ENCODE data around the gene ALG1. TPM values are rescaled to one million over a fixed set of nuclear protein-coding genes. Genes with fewer than 3 reads are reported as not detected.
"Not testable (repeated sequence)": the region's sequence is repeated elsewhere in the genome, so short reads cannot be mapped to it uniquely, and the experiment has no call there.

Gene ALG1
- total RNA-seq, 2 experiments from 2014 or later: 23.8 to 25.8 TPM

DNA sequence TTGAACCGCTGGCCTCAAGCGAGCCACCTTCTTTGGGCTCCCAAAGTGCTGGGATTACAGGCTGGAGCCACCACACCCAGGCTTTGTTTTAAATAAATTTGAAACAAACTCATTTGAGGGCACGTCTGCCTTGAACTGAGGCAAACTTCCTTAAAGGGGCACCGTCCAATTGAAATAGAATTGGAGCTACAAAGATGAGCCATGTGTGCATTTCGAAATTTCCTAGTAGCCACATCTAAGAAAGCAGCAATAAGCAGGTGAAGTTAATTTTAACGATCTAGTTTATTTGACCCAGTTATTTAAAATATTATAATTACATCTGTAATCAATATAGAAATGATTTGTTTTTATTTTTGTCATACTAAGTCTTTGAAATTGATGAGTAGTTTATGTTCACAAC, 5.1 kb upstream of the ALG1 start:
- Mint-ChIP-seq H3K27me3 (ENCODE audit: low read depth) (no peaks in the 10 kb centered on the region), H3K36me3 (ENCODE audit: low read depth) (no peaks in the 10 kb centered on the region), H3K4me1 (ENCODE audit: low read depth) (peaks cover 9% of the 10 kb centered on the region), H3K4me3 (no peak overlapping the region), H3K27ac (no peak overlapping the region), H3K9me3 (ENCODE audit: insufficient read depth) (no peaks in the 10 kb centered on the region)
- ATAC-seq (no peak), DNase-seq (no peak)
- ChIA-PET CTCF (interaction anchor here (1.5 kb wide), 1 partner anchor 10 kb away, joined by 8 read pairs; no protein-coding TSS in a partner anchor), POLR2A (no interaction called here)

DNA sequence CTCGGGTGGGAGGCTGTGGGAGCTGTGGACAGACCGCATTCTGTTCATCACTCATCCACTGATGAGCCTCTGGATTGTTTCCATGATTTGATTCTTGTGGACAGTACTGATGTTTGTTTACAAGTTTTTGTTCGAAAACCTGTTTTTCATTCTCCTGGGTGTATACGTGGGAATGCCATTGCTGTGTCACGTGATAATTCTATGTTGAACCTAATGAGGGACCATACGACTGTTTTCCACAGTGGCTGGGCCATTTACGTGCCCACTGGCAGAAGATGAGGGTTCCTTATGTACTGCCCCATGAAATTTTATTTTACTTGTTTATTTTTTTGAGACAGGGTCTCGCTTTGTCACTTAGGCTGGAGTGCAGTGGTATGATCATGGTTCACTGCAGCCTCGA, 2.6 kb upstream of the ALG1 start:
- CTCF ChIA-PET: no interaction called here
- Mint-ChIP-seq H3K4me1 (ENCODE audit: low read depth) (peaks cover 24% of the 10 kb centered on the region), H3K36me3 (ENCODE audit: low read depth) (no peaks in the 10 kb centered on the region), H3K4me3 (no peak overlapping the region), H3K27ac (no peak overlapping the region), H3K9me3 (ENCODE audit: insufficient read depth) (no peaks in the 10 kb centered on the region), H3K27me3 (ENCODE audit: low read depth) (no peaks in the 10 kb centered on the region)
- no peak for DNase-seq
- ATAC-seq: no peak
- POLR2A ChIA-PET: no interaction called here

DNA sequence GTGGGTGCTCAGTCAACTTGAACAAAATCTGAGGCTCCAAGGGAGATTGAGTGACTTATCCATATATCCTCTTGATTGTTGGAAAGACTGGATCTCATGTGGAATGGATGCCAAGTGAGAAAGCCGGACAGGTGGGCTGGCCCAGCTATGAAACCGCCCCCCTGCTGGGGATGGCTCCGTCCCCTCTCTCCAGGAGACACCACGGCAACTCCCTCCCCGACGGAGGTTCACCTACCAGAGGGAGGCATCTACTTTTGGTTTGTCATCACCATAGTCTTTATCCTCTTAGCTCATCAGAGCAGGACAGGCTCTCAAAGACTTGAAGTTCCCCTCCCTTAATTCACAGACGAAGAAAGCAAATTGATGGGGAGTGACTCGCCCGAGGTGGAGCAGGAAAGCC, 1.8 kb upstream of the ALG1 start:
- Mint-ChIP-seq H3K4me1 (ENCODE audit: low read depth) (peaks cover 24% of the 10 kb centered on the region), H3K36me3 (ENCODE audit: low read depth) (peaks cover 3% of the 10 kb centered on the region), H3K27me3 (ENCODE audit: low read depth) (no peaks in the 10 kb centered on the region), H3K27ac (no peak overlapping the region), H3K9me3 (ENCODE audit: insufficient read depth) (no peaks in the 10 kb centered on the region), H3K4me3 (no peak overlapping the region)
- CTCF ChIA-PET: no interaction called here
- ATAC-seq: no peak
- POLR2A ChIA-PET: no interaction called here
- DNase-seq: no peak

DNA sequence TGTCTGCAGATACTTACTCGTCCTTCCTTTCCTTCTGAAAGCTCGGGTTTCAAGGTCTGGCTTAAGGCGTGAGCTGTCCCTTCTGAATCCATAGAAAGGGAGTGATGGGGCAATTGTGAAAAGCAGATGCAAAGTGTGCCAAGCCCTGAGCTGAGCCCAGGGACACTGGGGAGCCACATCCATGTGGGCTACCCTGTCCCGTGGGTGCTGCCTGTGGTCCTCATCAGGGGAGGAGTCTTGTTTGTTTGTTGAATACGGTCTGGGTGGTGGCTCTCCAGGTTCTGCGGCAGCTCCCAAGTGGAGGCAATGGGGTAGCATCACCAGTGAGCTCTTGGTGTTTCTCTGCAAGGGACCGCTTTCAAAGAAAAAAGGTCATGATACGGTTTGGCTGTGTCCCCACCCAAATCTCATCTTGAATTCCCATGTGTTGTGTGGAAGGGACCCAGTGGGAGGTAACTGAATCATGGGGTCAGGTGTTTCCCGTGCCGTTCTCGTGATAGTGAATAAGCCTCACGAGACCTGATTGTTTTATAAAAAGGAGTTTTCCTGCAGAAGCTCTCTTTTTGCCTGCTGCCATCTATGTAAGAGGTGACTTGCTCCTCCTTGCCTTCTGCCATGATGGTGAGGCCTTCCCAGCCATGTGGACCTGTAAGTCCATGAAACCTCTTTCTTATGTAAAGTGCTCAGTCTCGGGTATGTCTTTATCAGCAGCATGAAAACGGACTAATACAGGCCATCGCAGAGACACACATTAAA, 1.0 kb upstream of the ALG1 start:
- H3K9me3 Mint-ChIP-seq (ENCODE audit: insufficient read depth): no peaks in the 10 kb centered on the region
- no peaks in the 10 kb centered on the region for H3K27me3 Mint-ChIP-seq (ENCODE audit: low read depth)
- peak overlapping the region; percentile 92 for H3K27ac Mint-ChIP-seq
- H3K4me3 Mint-ChIP-seq: no peak overlapping the region
- peaks cover 26% of the 10 kb centered on the region for H3K4me1 Mint-ChIP-seq (ENCODE audit: low read depth)
- DNase-seq (no peak), ATAC-seq (no peak)
- ChIA-PET POLR2A (interaction anchor here (1.1 to 2.3 kb wide), 3 partner anchors 8 to 113 kb away, joined by 3 to 18 read pairs (median 4); partner anchors contain the start of genes NAGPA and SEC14L5), CTCF (no interaction called here)
- H3K36me3 Mint-ChIP-seq (ENCODE audit: low read depth): peaks cover 8% of the 10 kb centered on the region

DNA sequence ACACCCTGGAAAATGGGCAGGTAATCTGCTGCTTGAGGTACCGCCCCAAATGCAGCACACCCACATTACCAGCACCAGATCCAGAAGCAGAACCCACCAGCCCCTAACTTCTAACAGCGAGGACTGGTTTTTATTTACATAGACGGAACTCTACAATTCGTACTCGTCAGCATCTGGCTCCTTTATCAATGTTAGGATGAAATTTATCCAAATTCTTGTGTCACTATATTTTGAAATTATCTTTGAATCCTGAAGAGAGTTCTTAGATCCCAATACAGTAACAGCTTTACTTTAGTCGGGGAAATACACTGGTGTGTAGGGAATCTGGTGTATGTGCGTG, 332 bp upstream of the ALG1 start:
- Mint-ChIP-seq H3K27me3 (ENCODE audit: low read depth) (no peaks in the 10 kb centered on the region), H3K36me3 (ENCODE audit: low read depth) (peaks cover 12% of the 10 kb centered on the region), H3K4me3 (peak overlapping the region; percentile 86), H3K27ac (peak overlapping the region; percentile 92), H3K9me3 (ENCODE audit: insufficient read depth) (no peaks in the 10 kb centered on the region), H3K4me1 (ENCODE audit: low read depth) (peaks cover 26% of the 10 kb centered on the region)
- ATAC-seq (no peak), DNase-seq (no peak)
- POLR2A ChIA-PET: interaction anchor here (1.1 to 2.3 kb wide), 4 partner anchors 8 to 113 kb away, joined by 3 to 18 read pairs (median 4); partner anchors contain the start of genes NAGPA and SEC14L5
- CTCF ChIA-PET: no interaction called here

DNA sequence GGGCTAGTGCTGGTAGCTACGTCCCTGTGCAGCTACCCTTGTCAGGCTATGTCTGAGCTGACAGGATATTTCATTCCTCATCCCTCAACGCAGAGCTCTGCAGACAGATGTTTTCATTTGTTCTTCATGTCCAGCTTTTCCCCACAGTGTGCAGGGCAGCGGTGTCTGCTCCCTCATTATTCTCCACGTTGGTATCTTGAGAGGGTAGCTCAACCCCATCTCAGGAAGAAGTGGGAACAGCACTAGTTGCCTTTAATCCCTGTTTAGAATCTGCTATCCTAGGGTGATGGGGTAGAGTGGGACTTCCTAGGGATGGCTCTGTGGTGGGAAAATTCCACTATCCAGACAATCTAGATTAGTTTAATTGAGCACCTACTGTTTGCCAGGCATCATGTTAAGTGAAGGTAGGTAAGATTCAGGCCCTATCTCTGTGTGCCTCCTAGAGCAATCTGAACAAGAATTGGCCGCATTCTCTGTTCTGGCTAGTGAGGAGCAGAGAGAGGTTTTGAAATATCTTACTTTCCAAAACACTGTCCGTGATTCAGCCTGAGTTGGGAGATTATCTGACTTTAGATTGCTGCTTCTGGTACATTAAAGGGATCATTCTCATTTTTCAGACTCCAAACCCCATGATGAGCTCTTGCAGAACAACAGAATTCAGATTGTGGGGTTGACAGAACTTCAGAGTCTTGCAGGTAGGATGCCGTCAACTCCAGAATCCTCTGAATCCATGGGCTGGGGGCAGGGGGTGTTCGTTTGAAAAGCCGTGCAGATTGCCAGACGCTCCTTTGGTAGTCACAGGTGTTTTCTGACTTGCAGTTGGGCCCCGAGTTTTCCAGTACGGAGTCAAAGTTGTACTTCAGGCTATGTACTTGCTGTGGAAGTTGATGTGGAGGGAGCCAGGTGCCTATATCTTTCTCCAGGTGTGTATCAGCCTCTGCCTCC, 963 bp downstream of the ALG1 start:
- H3K27ac Mint-ChIP-seq: peak overlapping the region; percentile 92
- DNase-seq (no peak), ATAC-seq (no peak)
- H3K4me3 Mint-ChIP-seq: peak overlapping the region; percentile 86
- H3K36me3 Mint-ChIP-seq (ENCODE audit: low read depth): peaks cover 15% of the 10 kb centered on the region
- peaks cover 26% of the 10 kb centered on the region for H3K4me1 Mint-ChIP-seq (ENCODE audit: low read depth)
- no peaks in the 10 kb centered on the region for H3K27me3 Mint-ChIP-seq (ENCODE audit: low read depth)
- H3K9me3 Mint-ChIP-seq (ENCODE audit: insufficient read depth): no peaks in the 10 kb centered on the region
- CTCF ChIA-PET: interaction anchor here (0.9 to 3.8 kb wide), 7 partner anchors 10 to 25 kb away, joined by 3 to 18 read pairs (median 4); partner anchors contain the start of gene EEF2KMT
- POLR2A ChIA-PET: interaction anchor here (1.0 to 2.3 kb wide), 3 partner anchors 10 to 40 kb away, joined by 3 to 18 read pairs (median 3); partner anchors contain the start of gene NAGPA

DNA sequence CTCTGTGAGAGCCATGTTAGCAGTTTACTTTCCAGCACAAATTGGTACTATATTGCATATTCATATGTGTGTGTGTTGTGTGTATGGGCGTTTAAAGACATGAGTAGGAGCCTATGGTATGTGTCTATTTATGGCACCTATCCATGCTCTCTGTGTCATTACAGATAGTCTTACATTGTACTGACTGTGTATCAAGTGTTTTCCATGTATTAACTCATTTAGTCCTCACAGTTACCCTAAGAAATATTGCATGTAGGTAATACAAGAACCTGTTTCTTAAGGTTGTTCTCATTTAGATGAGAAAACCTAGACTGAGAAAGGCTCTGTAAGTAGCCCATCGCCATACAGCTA, 1.6 kb downstream of the ALG1 start:
- no peak for ATAC-seq
- Mint-ChIP-seq H3K4me1 (ENCODE audit: low read depth) (peaks cover 26% of the 10 kb centered on the region), H3K36me3 (ENCODE audit: low read depth) (peaks cover 21% of the 10 kb centered on the region), H3K27ac (peak overlapping the region; percentile 92), H3K27me3 (ENCODE audit: low read depth) (no peaks in the 10 kb centered on the region), H3K4me3 (peak overlapping the region; percentile 86), H3K9me3 (ENCODE audit: insufficient read depth) (no peaks in the 10 kb centered on the region)
- POLR2A ChIA-PET: interaction anchor here (0.6 kb wide), 1 partner anchor 13 kb away, joined by 3 read pairs; no protein-coding TSS in a partner anchor
- CTCF ChIA-PET: interaction anchor here (1.1 to 3.8 kb wide), 4 partner anchors 12 to 17 kb away, joined by 3 to 18 read pairs (median 4); no protein-coding TSS in a partner anchor
- no peak for DNase-seq

DNA sequence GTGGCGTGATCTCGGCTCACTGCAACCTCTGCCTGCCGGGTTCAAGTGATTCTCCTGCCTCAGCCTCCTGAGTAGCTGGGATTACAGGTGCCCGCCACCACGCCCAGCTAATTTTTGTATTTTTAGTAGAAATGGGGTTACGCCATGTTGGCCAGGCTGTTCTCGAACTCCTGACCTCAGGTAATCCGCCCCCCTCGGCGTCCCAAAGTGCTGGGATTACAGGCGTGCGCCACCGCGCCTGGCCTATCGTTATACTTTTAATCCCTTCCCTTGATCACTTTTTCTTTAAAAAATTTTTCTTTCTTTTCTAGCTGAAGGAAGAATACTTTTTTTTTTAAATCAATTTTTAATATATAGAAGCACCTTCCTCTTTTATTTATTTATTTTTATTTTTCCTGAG, 2.1 kb downstream of the ALG1 start:
- ChIA-PET POLR2A (interaction anchor here (0.6 kb wide), 1 partner anchor 12 kb away, joined by 3 read pairs; no protein-coding TSS in a partner anchor), CTCF (interaction anchor here (1.1 to 3.8 kb wide), 2 partner anchors 11 to 17 kb away, joined by 3 to 18 read pairs; no protein-coding TSS in a partner anchor)
- H3K27me3 Mint-ChIP-seq (ENCODE audit: low read depth); ATAC-seq; H3K27ac Mint-ChIP-seq; H3K4me3 Mint-ChIP-seq; DNase-seq; H3K9me3 Mint-ChIP-seq (ENCODE audit: insufficient read depth): not testable (repeated sequence)
- Mint-ChIP-seq H3K4me1 (ENCODE audit: low read depth) (peaks cover 26% of the 10 kb centered on the region), H3K36me3 (ENCODE audit: low read depth) (peaks cover 24% of the 10 kb centered on the region)

DNA sequence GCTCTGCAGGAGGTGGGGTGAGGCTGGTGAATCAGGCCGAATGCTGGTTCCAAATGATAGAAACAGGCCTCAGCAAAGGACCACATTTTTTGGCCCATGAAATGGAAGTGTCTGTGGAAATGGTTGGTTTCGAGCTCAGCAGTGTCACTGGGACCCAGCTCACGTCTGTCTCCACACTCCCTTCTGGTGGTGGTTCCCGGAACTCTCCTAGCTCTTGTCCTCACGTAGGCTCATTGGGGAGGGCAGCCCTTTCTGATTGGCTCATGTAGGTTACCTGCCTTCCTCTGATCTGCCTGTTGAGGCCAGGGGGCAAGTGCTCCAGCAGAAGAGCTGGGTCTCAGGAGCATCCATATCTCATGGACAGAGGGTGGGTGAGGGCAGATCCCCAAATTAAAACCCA, 4.0 kb downstream of the ALG1 start:
- CTCF ChIA-PET: interaction anchor here (1.1 to 3.8 kb wide), 3 partner anchors 9 to 19 kb away, joined by 3 to 18 read pairs (median 5); no protein-coding TSS in a partner anchor
- no peak for DNase-seq
- POLR2A ChIA-PET: no interaction called here
- H3K9me3 Mint-ChIP-seq (ENCODE audit: insufficient read depth): no peaks in the 10 kb centered on the region
- H3K4me3 Mint-ChIP-seq: no peak overlapping the region
- no peak overlapping the region for H3K27ac Mint-ChIP-seq
- peaks cover 26% of the 10 kb centered on the region for H3K4me1 Mint-ChIP-seq (ENCODE audit: low read depth)
- ATAC-seq: no peak
- no peaks in the 10 kb centered on the region for H3K27me3 Mint-ChIP-seq (ENCODE audit: low read depth)
- H3K36me3 Mint-ChIP-seq (ENCODE audit: low read depth): peaks cover 26% of the 10 kb centered on the region

DNA sequence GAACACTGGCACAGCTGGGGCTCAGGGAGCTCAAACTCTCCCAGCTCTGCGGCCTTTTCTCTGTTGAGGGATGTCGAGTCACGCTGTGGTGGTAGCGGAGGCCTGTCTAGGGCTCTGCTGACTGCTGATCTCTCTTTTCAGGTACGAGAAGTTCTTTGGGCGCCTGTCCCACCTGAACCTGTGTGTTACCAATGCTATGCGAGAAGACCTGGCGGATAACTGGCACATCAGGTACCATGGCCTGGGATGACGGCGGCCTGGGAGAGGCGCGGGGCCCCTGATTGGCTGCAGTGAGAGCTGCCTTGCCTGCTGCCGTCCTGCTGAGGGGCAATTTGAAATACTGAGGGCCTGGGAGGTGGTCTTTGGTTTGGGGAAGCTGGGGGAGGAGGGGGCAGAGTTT, 5.7 kb downstream of the ALG1 start:
- ATAC-seq (no peak), DNase-seq (no peak)
- Mint-ChIP-seq H3K9me3 (ENCODE audit: insufficient read depth) (no peaks in the 10 kb centered on the region), H3K4me1 (ENCODE audit: low read depth) (peaks cover 13% of the 10 kb centered on the region), H3K4me3 (no peak overlapping the region), H3K36me3 (ENCODE audit: low read depth) (peaks cover 28% of the 10 kb centered on the region), H3K27ac (no peak overlapping the region), H3K27me3 (ENCODE audit: low read depth) (no peaks in the 10 kb centered on the region)
- ChIA-PET POLR2A (no interaction called here), CTCF (no interaction called here)

DNA sequence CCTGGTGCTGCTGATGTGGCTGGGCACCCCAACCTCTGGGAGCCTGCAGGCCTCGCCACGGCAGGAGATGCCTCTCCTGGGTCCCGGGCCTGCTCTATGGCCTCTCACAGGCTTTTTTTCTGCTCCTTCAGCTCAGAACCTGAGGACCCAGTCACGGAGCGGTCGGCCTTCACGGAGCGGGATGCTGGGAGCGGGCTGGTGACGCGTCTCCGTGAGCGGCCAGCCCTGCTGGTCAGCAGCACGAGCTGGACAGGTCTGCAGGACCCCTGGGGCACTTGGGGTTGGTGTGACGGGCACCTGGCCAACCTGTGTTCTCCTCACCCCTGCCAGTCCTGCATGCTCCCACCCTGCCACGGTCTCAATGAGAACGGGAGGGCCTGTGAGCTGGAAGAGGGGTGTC, 7.0 kb downstream of the ALG1 start:
- ChIA-PET CTCF (no interaction called here), POLR2A (no interaction called here)
- H3K27me3 Mint-ChIP-seq (ENCODE audit: low read depth): no peaks in the 10 kb centered on the region
- ATAC-seq (no peak), DNase-seq (no peak)
- H3K9me3 Mint-ChIP-seq (ENCODE audit: insufficient read depth): no peaks in the 10 kb centered on the region
- peaks cover 30% of the 10 kb centered on the region for H3K36me3 Mint-ChIP-seq (ENCODE audit: low read depth)
- H3K4me1 Mint-ChIP-seq (ENCODE audit: low read depth): peaks cover 2% of the 10 kb centered on the region
- H3K27ac Mint-ChIP-seq: no peak overlapping the region
- H3K4me3 Mint-ChIP-seq: no peak overlapping the region

DNA sequence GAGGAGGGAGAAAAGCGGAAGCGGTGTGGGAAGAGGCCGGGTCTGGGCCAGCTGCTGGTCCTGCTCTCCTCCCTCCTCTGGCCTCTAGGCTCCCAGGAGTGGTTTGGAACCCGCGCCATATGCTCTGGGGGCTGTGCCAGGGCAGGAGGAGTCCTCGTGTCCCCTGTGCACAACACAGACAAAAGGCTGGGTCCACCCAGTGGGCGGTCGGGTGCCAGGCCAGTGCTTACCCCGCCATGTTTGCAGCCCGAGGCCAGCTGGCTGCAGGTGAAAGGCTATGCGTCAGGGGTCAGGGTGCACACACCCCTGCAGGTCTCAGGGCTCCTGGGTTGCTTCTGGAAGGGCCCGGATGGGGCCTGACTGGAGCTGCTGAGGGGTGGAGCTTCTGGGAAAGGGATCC, 8.8 kb downstream of the ALG1 start:
- not testable (repeated sequence) for H3K9me3 Mint-ChIP-seq (ENCODE audit: insufficient read depth)

More for the DNA sequence above, 8.8 kb downstream of the ALG1 start:
- CTCF ChIA-PET; H3K27me3 Mint-ChIP-seq (ENCODE audit: low read depth); H3K4me3 Mint-ChIP-seq; ATAC-seq; POLR2A ChIA-PET; DNase-seq; H3K4me1 Mint-ChIP-seq (ENCODE audit: low read depth); H3K27ac Mint-ChIP-seq: not testable (repeated sequence)
- H3K36me3 Mint-ChIP-seq (ENCODE audit: low read depth): peaks cover 35% of the 10 kb centered on the region

Data from activated CD8-positive, alpha-beta T cell treated with anti-CD3 and anti-CD28 coated beads, Interleukin-2, amount 10 ng/mL, durations not matched to agents 7 days and 5 days (primary cell).